ENCODE measurements around the gene MB21D2.
"Not testable (repeated sequence)": the region's sequence is repeated elsewhere in the genome, so short reads cannot be mapped to it uniquely, and the experiment has no call there.

The MB21D2 gene, protein sequence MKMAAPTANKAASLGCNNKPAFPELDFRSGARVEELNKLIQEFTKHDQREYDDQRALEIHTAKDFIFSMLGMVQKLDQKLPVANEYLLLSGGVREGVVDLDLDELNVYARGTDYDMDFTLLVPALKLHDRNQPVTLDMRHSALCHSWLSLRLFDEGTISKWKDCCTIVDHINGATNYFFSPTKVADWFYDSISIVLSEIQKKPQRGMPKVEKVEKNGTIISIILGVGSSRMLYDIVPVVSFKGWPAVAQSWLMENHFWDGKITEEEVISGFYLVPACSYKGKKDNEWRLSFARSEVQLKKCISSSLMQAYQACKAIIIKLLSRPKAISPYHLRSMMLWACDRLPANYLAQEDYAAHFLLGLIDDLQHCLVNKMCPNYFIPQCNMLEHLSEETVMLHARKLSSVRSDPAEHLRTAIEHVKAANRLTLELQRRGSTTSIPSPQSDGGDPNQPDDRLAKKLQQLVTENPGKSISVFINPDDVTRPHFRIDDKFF

GRCh38 chr3:192917404-192918274 is at the start of gene MB21D2:
MB21D2 (minus strand) TSS chr3:192917856; CDS start chr3:192917840, 16 bp downstream.
- DNase-seq (ENCODE audit: low read depth in 4 of 4, low spot score in 1 of 4) = peak in 3 of 4 experiments; percentile 13 to 42 (median 33)

- not testable (repeated sequence) for DNase-seq (ENCODE audit: low read depth in 4 of 4, low spot score in 1 of 4)
These were observed 47.5 kb upstream of the MB21D2 start for GRCh38 chr3:192964959-192965719.

DNA sequence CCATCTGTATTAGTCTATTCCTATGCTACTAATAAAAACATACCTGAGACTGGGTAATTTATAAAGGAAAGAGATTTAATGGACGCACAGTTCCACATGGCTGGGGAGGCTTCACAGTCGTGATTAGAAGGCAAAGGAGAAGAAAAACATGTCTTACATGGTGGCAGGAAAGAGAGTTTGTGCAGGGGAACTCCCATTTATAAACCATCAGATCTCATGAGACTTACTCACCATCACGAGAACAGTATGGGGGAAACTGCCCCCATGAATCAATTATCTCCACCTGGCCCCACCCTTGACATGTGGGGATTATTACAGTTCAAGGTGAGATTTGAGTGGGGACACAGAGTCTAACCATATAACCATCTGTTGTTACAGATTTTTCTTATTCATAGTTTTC is 42.1 kb upstream of the MB21D2 start:
- DNase-seq (ENCODE audit: low read depth in 4 of 4, low spot score in 1 of 4) = no peak

- DNase-seq (ENCODE audit: low read depth in 4 of 4, low spot score in 1 of 4) = no peak
These were observed 40.7 kb upstream of the MB21D2 start for GRCh38 chr3:192958219-192958872.

- DNase-seq (ENCODE audit: low read depth in 4 of 4, low spot score in 1 of 4) = no peak
These were observed 39.9 kb upstream of the MB21D2 start for GRCh38 chr3:192957441-192958021.

GRCh38 chr3:192953926-192954325 is 36.3 kb upstream of the MB21D2 start:
- no peak for DNase-seq (ENCODE audit: low read depth in 4 of 4, low spot score in 1 of 4)

- DNase-seq (ENCODE audit: low read depth in 4 of 4, low spot score in 1 of 4) = no peak
These were observed 29.8 kb upstream of the MB21D2 start for GRCh38 chr3:192947421-192947820.

DNA sequence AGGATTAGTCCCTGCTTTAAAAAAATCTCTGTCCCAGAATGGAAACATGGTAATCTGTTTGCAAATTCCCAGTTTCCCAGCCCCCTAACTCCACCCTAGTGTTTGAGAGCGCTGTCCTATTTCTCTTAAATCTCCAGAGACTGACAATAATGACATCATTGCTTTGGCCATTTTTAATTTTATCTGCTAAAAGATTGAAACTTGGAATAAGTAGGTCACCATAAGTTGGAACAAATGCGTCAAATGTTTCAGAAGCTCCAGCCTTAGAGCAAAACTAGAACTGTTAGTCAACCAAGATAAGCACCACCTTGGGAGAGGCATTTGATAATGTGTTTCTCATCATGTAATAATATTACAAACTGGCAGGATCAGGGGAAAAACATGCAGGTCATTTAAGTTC is 25.7 kb upstream of the MB21D2 start:
- DNase-seq (ENCODE audit: low read depth in 4 of 4, low spot score in 1 of 4) = no peak

DNA sequence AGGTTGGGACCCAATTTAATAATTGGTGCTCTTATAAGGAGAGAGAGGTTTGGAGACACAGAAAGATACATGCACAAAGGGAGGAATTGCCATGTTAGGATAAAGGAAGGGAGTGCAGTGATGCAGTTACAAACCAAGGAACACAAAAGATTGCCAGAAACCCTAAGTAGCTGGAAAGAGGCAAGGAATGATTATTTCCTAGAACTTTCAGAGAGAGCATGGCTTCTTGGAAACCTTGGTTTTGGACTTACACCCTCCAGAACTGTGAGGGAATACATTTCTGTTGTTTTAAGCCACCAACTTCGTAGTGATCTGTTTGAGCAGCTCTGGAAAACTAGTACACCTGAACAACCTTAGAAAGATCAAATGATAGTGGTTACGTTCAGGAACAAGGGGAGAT is 25.0 kb upstream of the MB21D2 start:
- no peak for DNase-seq (ENCODE audit: low read depth in 4 of 4, low spot score in 1 of 4)

DNA sequence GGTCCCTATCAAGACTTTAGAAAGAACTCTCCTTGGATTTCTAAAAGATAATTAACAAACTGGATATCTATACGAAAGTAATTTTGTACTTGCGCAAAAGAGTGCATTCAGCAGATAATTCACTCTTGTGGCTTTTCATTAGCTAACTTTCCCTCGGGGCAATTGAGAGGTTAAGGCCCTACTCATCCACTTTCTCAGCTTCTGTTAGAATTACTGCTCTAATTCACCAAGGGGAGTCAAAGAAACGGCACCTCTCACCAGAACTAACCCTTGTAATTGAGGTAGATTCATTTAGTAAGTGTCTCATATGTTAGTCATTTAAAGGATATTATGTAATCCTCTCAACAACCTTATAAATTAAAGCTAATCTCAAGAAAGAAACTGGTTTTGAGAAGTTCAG is 22.5 kb upstream of the MB21D2 start:
- DNase-seq (ENCODE audit: low read depth in 4 of 4, low spot score in 1 of 4) = no peak

- DNase-seq (ENCODE audit: low read depth in 4 of 4, low spot score in 1 of 4) = no peak
These were observed 17.8 kb upstream of the MB21D2 start for GRCh38 chr3:192935441-192935840.

DNA sequence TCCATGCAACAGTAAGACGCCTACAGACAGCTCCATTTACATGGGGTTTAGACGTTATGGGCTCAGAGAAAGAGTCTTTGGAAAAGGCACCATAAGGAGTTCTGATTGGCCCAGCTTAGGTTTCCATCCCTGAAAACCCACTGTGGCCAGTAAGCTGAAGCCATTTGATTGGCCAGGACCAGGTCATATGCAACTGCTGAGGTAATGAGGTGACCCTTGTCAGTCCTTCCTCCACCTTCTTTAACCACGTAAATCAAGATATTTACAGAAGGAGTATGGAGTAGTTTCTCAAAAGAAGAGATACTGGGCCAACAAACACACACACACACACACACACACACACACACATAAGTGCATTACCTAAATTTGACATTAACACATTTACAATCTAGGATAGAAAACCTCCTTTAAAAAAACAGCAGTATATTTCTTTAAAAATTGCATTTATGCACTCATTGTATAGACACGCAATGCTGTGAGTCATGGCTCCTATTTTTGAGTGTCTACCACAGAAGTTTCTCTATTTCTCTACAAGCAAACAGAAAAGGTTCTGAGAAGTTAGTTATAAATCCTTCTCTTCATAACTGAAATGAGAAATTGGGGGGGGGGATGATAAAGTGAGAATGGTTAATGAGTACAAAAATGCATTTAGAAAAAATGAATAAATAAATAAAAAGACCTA is 16.3 kb upstream of the MB21D2 start:
- DNase-seq (ENCODE audit: low read depth in 4 of 4, low spot score in 1 of 4) = no peak

DNA sequence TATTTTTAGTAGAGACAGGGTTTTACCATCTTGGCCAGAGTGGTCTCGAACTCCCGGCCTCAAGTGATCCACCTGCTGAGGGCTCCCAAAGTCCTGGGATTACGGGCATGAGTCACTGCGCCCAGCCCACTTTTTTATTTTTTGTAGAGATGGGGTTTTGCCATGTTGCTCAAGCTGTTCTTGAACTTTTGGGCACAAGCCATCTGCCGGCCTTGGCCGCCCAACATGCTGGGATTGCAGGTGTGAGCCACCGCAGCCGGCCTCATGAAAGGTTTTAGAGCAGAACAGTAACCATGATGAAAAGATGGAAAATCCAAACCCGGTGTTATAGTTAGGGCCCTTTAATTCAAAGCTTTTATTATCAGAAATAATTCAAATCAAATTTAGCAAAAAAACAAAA is 15.6 kb upstream of the MB21D2 start:
- no peak for DNase-seq (ENCODE audit: low read depth in 4 of 4, low spot score in 1 of 4)

DNA sequence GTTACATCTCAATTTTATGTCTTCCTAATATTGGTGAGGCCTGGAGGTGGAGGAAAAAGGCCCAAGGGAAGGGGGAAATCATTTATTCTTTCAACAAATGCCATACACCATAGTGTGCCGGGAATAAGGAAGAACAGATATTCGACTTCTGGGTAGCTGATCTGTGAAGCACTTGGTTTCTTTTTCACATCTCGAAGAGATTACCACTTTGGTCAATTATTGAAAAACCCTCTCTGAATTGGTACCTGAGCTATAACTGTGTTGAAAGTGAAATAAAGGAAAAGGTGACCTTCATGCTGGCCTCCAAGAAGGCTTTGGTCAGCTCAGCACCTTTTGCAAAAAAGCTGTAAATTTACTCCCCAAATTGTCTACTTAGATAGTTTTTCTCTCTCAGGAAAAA is 14.2 kb upstream of the MB21D2 start:
- DNase-seq (ENCODE audit: low read depth in 4 of 4, low spot score in 1 of 4) = no peak

- DNase-seq (ENCODE audit: low read depth in 4 of 4, low spot score in 1 of 4) = no peak
These were observed 12.9 kb upstream of the MB21D2 start for GRCh38 chr3:192930577-192930976.

DNA sequence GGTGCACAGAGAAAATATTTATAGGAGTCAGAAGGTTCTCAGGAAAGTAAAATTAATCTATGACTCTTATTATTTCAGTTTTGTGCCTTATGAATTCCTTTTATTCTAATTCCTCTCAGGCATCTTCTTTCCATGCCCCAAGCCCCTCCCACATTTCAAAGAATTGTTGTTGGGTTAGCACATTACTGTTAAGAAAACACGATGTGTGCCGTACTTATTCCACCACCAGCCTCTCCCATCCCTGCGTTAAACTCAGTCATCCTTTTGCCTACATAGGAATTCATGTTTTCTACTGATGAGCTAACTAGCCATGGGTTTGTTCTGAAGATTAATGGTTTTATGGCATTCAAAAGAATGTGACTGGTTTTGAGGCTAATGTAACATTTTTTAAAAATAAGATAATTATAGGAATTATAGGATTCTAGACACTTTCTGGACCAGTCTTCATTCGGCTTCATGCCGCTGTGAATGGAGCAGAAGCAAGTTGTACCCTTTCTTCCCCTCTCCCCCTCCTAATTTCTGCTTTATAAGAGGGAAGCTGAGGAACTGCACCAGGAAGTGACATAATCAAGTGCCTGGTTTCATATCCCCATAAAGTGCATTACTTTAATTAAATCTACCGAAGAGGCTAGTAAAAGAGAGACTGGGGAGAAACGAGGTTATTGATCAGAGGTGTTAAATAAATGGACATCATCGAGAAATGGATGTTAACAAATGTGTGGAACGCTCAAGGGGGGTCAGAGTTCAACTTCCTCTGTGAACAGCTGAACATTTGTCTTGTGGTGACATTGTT is 12.3 kb upstream of the MB21D2 start:
- no peak for DNase-seq (ENCODE audit: low read depth in 4 of 4, low spot score in 1 of 4)

DNA sequence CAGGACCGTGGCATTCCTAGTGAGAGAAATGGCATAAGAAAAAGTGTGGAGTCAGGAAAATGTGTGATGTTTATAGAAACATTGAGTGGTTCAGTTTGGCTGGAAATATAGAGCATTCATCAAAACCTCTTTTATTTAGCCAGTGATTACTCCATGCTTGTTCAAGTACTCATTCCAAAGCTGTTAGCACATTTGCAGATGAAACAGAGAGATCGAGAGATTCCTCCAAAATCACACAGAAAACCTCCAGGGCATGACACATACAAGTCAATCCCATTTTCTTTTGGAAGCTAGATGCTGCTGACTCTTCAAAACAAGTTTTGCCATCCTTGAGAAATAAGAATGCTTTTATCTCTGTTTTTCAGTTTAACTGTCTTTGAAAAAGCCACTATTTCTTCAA is 11.5 kb upstream of the MB21D2 start:
- no peak for DNase-seq (ENCODE audit: low read depth in 4 of 4, low spot score in 1 of 4)

GRCh38 chr3:192928720-192929119 is 11.1 kb upstream of the MB21D2 start:
- no peak for DNase-seq (ENCODE audit: low read depth in 4 of 4, low spot score in 1 of 4)

GRCh38 chr3:192928016-192928415 is 10.4 kb upstream of the MB21D2 start:
- DNase-seq (ENCODE audit: low read depth in 4 of 4, low spot score in 1 of 4) = no peak
